GM23338 (cell line): ENCODE results near the gene HEPACAM. TPM values are rescaled to one million over a fixed set of nuclear protein-coding genes. Genes with fewer than 3 reads are reported as not detected.

Source experiments
- ATAC-seq: fragments of 200-7000 bp; cut with Tn5 transposase; 3 replicates; pipeline ENCODE4 v1.9.1; 2020
- DNase-seq: peaks from one replicate; pipeline ENCODE4 v3.0.0-alpha.2; 2015; ENCODE audit warnings: low spot score
- H2AFZ ChIP-seq: fragments of 200-600 bp; sonication (generic); 2 replicates; pipeline ENCODE4 v1.8.0; 2016; ENCODE audit warnings: antibody characterized with exemption, mild to moderate bottlenecking, moderate library complexity
- H3F3A ChIP-seq: fragments of 200-600 bp; sonication (generic); replicated peaks from 2 replicates; pipeline ENCODE4 v1.8.0; 2017; ENCODE audit warnings: antibody characterized with exemption, mixed run types, low read depth
- H3K27ac ChIP-seq: fragments of 200-600 bp; sonication (generic); 2 replicates; pipeline ENCODE4 v1.6.1; 2016; ENCODE audit warnings: low read depth
- H3K27me3 ChIP-seq: fragments of 200-600 bp; sonication (generic); 2 replicates; pipeline ENCODE4 v1.8.0; 2016; ENCODE audit warnings: mild to moderate bottlenecking, mixed run types, moderate library complexity; ENCODE audit not compliant: insufficient read depth
- H3K36me3 ChIP-seq: fragments of 200-600 bp; sonication (generic); 2 replicates; pipeline ENCODE4 v1.8.0; 2016; ENCODE audit warnings: mild to moderate bottlenecking; ENCODE audit not compliant: insufficient read depth
- H3K4me1 ChIP-seq: fragments of 200-600 bp; sonication (generic); 2 replicates; pipeline ENCODE4 v1.8.0; 2016; ENCODE audit warnings: mild to moderate bottlenecking, moderate library complexity; ENCODE audit not compliant: insufficient read depth
- H3K4me2 ChIP-seq: fragments of 200-600 bp; sonication (generic); 2 replicates; pipeline ENCODE4 v1.7.1; 2017; ENCODE audit warnings: mixed run types
- H3K4me3 ChIP-seq: fragments of 200-600 bp; sonication (generic); 2 replicates; pipeline ENCODE4 v1.6.1; 2016; ENCODE audit warnings: mixed run types
- H3K79me2 ChIP-seq: fragments of 200-600 bp; sonication (generic); replicated peaks from 2 replicates; pipeline ENCODE4 v1.8.0; 2017; ENCODE audit warnings: mild to moderate bottlenecking; ENCODE audit not compliant: insufficient read depth
- H3K9me2 ChIP-seq: fragments of 200-600 bp; sonication (generic); 2 replicates; pipeline ENCODE4 v1.8.0; 2017; ENCODE audit not compliant: insufficient read depth
- H4K20me1 ChIP-seq: fragments of 200-600 bp; sonication (generic); replicated peaks from 2 replicates; pipeline ENCODE4 v1.8.0; 2017; ENCODE audit warnings: mild to moderate bottlenecking; ENCODE audit not compliant: insufficient read depth
- H3K27ac Mint-ChIP-seq: 2 replicates; pipeline ENCODE4 v1.8.0; 2020; ENCODE audit warnings: inconsistent platforms, mild to moderate bottlenecking, moderate library complexity, mixed read lengths
- H3K27me3 Mint-ChIP-seq: 3 replicates; pipeline ENCODE4 v1.8.0; 2022; ENCODE audit warnings: low read depth, mild to moderate bottlenecking, moderate library complexity, mixed read lengths, inconsistent platforms; ENCODE audit not compliant: insufficient read depth, poor library complexity
- H3K36me3 Mint-ChIP-seq: 3 replicates; pipeline ENCODE4 v1.8.0; 2021; ENCODE audit warnings: low read depth, mild to moderate bottlenecking, inconsistent platforms, moderate library complexity, mixed read lengths
- H3K4me1 Mint-ChIP-seq: 3 replicates; pipeline ENCODE4 v1.8.0; 2020; ENCODE audit warnings: mild to moderate bottlenecking, inconsistent platforms, mixed read lengths
- H3K4me3 Mint-ChIP-seq: 3 replicates; pipeline ENCODE4 v1.8.0; 2021; ENCODE audit warnings: moderate library complexity, mild to moderate bottlenecking, inconsistent platforms, mixed read lengths
- H3K9me3 Mint-ChIP-seq: 3 replicates; pipeline ENCODE4 v1.8.0; 2020; ENCODE audit warnings: moderate library complexity, mild to moderate bottlenecking, inconsistent platforms, mixed read lengths
- EZH2phosphoT487 ChIP-seq: fragments of 200-600 bp; sonication (generic); IDR thresholded peaks from one replicate; pipeline ENCODE4 v1.8.1; 2018; ENCODE audit warnings: antibody characterized with exemption; ENCODE audit not compliant: unreplicated experiment
- NANOG ChIP-seq: IDR thresholded peaks from 2 replicates; pipeline ENCODE4 v1.6.1; 2016; ENCODE audit warnings: antibody characterized with exemption, borderline replicate concordance
- STAT1 ChIP-seq: IDR thresholded peaks from one replicate; pipeline ENCODE4 v1.6.1; 2016; ENCODE audit warnings: antibody characterized with exemption; ENCODE audit not compliant: unreplicated experiment
- polyA plus RNA-seq: library from polyadenylated mRNA; unstranded; fragments of >200 nt; fragmentation: Nextera tagmentation; extraction: Ambion mirVana; gene quantifications from 2 replicates; pipeline ENCODE4 v1.2.1, GENCODE V29; 2016
- total RNA-seq: library from RNA; depleted of rRNA; stranded (reverse); fragments of >200 nt; shearing (Covaris generic); gene quantifications from 2 replicates; pipeline ENCODE4 v1.2.3, GENCODE V29; 2014
- TF ChIP-seq, protein P1 (sequence below): fragments of 250-450 bp; sonication (Bioruptor Pico); IDR thresholded peaks from 2 replicates; pipeline ENCODE4 v1.5.0; 2020; ENCODE audit warnings: mild to moderate bottlenecking, moderate library complexity

The HEPACAM gene
- total and polyA plus RNA-seq, 2 experiments from 2014 or later = 0.17 TPM; not detected in 1

DNA sequence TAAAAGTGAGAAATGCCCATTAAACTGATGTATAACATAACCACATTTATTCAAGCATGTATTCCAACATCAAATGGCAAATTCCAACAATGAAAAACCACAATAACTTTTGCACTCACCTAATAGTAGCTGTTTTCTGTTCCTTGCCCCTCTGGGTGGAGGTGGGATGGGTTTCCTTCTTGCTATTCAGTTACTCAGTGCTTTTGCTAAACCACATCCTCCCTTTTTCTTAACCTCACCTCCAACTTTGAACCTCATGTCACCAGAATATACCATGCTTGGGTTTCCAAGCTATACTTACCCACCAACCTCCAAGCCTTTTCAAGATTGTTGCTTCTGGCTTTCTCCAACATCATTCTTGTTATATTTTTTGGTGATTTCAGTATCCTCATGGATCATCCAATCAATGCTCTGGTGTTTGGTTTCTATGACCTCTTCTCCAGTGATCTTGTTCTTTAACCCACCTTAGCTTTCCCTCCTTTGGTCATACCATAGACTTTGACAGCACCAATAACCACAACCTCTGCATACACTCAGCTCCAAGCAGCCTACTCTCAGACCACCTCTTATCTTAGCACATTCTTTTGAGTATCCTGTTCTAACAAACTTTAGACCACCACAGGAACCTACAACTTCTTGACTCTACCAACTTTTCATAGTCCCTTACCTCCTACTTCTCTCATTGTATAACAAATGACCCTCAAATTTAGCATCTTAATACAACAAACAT lies 14.9 kb upstream of the HEPACAM start (continued):
- TF ChIP-seq, protein P1, sequence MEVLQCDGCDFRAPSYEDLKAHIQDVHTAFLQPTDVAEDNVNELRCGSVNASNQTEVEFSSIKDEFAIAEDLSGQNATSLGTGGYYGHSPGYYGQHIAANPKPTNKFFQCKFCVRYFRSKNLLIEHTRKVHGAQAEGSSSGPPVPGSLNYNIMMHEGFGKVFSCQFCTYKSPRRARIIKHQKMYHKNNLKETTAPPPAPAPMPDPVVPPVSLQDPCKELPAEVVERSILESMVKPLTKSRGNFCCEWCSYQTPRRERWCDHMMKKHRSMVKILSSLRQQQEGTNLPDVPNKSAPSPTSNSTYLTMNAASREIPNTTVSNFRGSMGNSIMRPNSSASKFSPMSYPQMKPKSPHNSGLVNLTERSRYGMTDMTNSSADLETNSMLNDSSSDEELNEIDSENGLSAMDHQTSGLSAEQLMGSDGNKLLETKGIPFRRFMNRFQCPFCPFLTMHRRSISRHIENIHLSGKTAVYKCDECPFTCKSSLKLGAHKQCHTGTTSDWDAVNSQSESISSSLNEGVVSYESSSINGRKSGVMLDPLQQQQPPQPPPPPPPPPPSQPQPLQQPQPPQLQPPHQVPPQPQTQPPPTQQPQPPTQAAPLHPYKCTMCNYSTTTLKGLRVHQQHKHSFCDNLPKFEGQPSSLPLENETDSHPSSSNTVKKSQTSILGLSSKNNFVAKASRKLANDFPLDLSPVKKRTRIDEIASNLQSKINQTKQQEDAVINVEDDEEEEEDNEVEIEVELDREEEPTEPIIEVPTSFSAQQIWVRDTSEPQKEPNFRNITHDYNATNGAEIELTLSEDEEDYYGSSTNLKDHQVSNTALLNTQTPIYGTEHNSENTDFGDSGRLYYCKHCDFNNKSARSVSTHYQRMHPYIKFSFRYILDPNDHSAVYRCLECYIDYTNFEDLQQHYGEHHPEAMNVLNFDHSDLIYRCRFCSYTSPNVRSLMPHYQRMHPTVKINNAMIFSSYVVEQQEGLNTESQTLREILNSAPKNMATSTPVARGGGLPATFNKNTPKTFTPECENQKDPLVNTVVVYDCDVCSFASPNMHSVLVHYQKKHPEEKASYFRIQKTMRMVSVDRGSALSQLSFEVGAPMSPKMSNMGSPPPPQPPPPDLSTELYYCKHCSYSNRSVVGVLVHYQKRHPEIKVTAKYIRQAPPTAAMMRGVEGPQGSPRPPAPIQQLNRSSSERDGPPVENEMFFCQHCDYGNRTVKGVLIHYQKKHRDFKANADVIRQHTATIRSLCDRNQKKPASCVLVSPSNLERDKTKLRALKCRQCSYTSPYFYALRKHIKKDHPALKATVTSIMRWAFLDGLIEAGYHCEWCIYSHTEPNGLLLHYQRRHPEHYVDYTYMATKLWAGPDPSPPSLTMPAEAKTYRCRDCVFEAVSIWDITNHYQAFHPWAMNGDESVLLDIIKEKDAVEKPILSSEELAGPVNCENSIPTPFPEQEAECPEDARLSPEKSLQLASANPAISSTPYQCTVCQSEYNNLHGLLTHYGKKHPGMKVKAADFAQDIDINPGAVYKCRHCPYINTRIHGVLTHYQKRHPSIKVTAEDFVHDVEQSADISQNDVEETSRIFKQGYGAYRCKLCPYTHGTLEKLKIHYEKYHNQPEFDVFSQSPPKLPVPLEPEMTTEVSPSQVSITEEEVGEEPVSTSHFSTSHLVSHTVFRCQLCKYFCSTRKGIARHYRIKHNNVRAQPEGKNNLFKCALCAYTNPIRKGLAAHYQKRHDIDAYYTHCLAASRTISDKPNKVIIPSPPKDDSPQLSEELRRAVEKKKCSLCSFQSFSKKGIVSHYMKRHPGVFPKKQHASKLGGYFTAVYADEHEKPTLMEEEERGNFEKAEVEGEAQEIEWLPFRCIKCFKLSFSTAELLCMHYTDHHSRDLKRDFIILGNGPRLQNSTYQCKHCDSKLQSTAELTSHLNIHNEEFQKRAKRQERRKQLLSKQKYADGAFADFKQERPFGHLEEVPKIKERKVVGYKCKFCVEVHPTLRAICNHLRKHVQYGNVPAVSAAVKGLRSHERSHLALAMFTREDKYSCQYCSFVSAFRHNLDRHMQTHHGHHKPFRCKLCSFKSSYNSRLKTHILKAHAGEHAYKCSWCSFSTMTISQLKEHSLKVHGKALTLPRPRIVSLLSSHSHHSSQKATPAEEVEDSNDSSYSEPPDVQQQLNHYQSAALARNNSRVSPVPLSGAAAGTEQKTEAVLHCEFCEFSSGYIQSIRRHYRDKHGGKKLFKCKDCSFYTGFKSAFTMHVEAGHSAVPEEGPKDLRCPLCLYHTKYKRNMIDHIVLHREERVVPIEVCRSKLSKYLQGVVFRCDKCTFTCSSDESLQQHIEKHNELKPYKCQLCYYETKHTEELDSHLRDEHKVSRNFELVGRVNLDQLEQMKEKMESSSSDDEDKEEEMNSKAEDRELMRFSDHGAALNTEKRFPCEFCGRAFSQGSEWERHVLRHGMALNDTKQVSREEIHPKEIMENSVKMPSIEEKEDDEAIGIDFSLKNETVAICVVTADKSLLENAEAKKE (CRISPR knock-in tag) = no peak

DNA sequence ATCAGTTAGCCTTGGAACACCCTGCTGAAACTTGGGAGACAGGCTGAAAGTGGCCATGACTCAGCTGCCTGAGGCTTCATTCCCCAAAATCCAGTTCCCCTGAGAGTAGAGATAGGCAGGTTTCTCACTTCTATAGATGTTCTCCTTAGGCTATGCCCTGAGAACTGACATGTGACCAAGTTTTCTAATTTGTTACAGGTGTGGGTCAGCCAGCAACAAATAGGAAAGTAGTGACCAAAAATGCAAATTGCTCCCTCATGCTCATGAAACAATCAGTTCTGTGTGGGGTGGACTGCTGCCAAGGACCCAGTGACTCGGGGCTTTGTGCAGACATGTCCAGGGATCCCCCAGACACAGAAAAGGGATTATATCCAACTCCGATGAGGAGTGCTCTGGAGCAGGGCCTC lies 10.9 kb upstream of the HEPACAM start:
- H3K4me3 Mint-ChIP-seq = no peak overlapping the region
- peaks cover 5% of the 10 kb centered on the region; the same call in 1 of the 3 replicates for H3K36me3 Mint-ChIP-seq
- DNase-seq = no peak
- no peaks in the 10 kb centered on the region for H3F3A ChIP-seq
- H3K79me2 ChIP-seq = no peaks in the 10 kb centered on the region
- H3K36me3 ChIP-seq = no peaks in the 10 kb centered on the region
- peaks cover 2% of the 10 kb centered on the region; the same call in 2 of the 3 replicates for H3K9me3 Mint-ChIP-seq
- H3K27me3 ChIP-seq = peaks cover 3% of the 10 kb centered on the region; the same call in 1 of the 2 replicates
- peaks cover 2% of the 10 kb centered on the region for H3K27me3 Mint-ChIP-seq
- H3K4me1 ChIP-seq = no peaks in the 10 kb centered on the region
- TF ChIP-seq, protein P1 (CRISPR knock-in tag) = no peak
- TF ChIP-seq STAT1 = no peak
- no peak for TF ChIP-seq EZH2phosphoT487
- no peak for TF ChIP-seq NANOG
- H3K4me2 ChIP-seq = no peak overlapping the region
- H4K20me1 ChIP-seq = no peaks in the 10 kb centered on the region
- no peak overlapping the region for H2AFZ ChIP-seq
- ATAC-seq = no peak
- H3K4me3 ChIP-seq = no peak overlapping the region
- H3K27ac Mint-ChIP-seq = no peak overlapping the region
- H3K4me1 Mint-ChIP-seq = no peaks in the 10 kb centered on the region
- peaks cover 14% of the 10 kb centered on the region; the same call in 1 of the 2 replicates for H3K9me2 ChIP-seq
- H3K27ac ChIP-seq = no peak overlapping the region
